HEK293T (cell line): Measurements from ENCODE around the gene SLC30A5.

ENCODE experiments used
- FOXK2 ChIP-seq: fragments of 450-650 bp; IDR thresholded peaks from 2 replicates; pipeline ENCODE4 v1.6.1; 2016; ENCODE audit warnings: mild to moderate bottlenecking
- SUZ12 ChIP-seq: fragments of 450-650 bp; IDR thresholded peaks from 2 replicates; pipeline ENCODE4 v1.6.1; 2016; ENCODE audit warnings: mild to moderate bottlenecking

GRCh38 chr5:69134126-69134525 is 40.3 kb downstream of the SLC30A5 start:
- TF ChIP-seq FOXK2 (no peak), SUZ12 (no peak)
